Mucosa of gallbladder (tissue), 1 donor: ENCODE results near the gene BBS9. TPM values are rescaled to one million over a fixed set of nuclear protein-coding genes. Genes with fewer than 3 reads are reported as not detected.
"Not testable (repeated sequence)": the region's sequence is repeated elsewhere in the genome, so short reads cannot be mapped to it uniquely, and the experiment has no call there.

Source experiments
- DNase-seq: peaks from one replicate; pipeline ENCODE4 v3.0.0-alpha.2; 2020; ENCODE audit warnings: low spot score
- total RNA-seq: library from RNA; stranded (reverse); gene quantifications from one replicate; pipeline ENCODE4 v1.2.1, GENCODE V29; 2021
- donor health status: DM: no; HTN: no; CAD: no.

BBS9 gene
- total RNA-seq, 1 donor from 2014 or later: 24.3 TPM

GRCh38 chr7:33495207-33495606 lies 365.8 kb downstream of the BBS9 start:
- DNase-seq: no peak

- no peak for DNase-seq
These were observed 367.7 kb downstream of the BBS9 start for GRCh38 chr7:33497051-33497450.

- DNase-seq: no peak
These were observed 371.6 kb downstream of the BBS9 start for GRCh38 chr7:33500703-33501701.

- no peak for DNase-seq
These were observed 373.6 kb downstream of the BBS9 start for GRCh38 chr7:33503014-33503413.

- no peak for DNase-seq
These were observed 374.4 kb downstream of the BBS9 start for GRCh38 chr7:33503736-33504135.

GRCh38 chr7:33504266-33504665 lies 374.9 kb downstream of the BBS9 start:
- DNase-seq: no peak

- DNase-seq: no peak
These were observed 379.8 kb downstream of the BBS9 start for GRCh38 chr7:33509206-33509605.

- no peak for DNase-seq
These were observed 382.4 kb downstream of the BBS9 start for GRCh38 chr7:33511778-33512177.

GRCh38 chr7:33516568-33516967 lies 387.2 kb downstream of the BBS9 start:
- no peak for DNase-seq

- DNase-seq: no peak
These were observed 387.8 kb downstream of the BBS9 start for GRCh38 chr7:33517191-33517590.

- DNase-seq: not testable (repeated sequence)
These were observed 397.6 kb downstream of the BBS9 start for GRCh38 chr7:33527008-33527407.

- DNase-seq: not testable (repeated sequence)
These were observed 398.2 kb downstream of the BBS9 start for GRCh38 chr7:33527613-33528012.

GRCh38 chr7:33529070-33529469 lies 399.7 kb downstream of the BBS9 start:
- no peak for DNase-seq

- DNase-seq: no peak
These were observed 401.3 kb downstream of the BBS9 start for GRCh38 chr7:33530664-33531063.

GRCh38 chr7:33531888-33532287 lies 402.5 kb downstream of the BBS9 start:
- no peak for DNase-seq

- no peak for DNase-seq
These were observed 405.5 kb downstream of the BBS9 start for GRCh38 chr7:33534833-33535232.

GRCh38 chr7:33535989-33536388 lies 406.6 kb downstream of the BBS9 start:
- no peak for DNase-seq

GRCh38 chr7:33536398-33537103 lies 407.2 kb downstream of the BBS9 start:
- no peak for DNase-seq

- DNase-seq: no peak
These were observed 407.7 kb downstream of the BBS9 start for GRCh38 chr7:33537104-33537477.

GRCh38 chr7:33539198-33539597 lies 409.8 kb downstream of the BBS9 start:
- DNase-seq: no peak

GRCh38 chr7:33539659-33540400 lies 410.5 kb downstream of the BBS9 start:
- DNase-seq: no peak

- DNase-seq: no peak
These were observed 418.5 kb downstream of the BBS9 start for GRCh38 chr7:33547880-33548279.
